B cell (primary cell): ENCODE data around the gene NFKBIB. TPM values are rescaled to one million over a fixed set of nuclear protein-coding genes. Genes with fewer than 3 reads are reported as not detected.

Experiments
- ATAC-seq: fragments of 200-7000 bp; cut with Tn5 transposase; one replicate; pipeline ENCODE4 v1.10.0; 2021; ENCODE audit warnings: low read depth, mild to moderate bottlenecking, moderate number of reproducible peaks, moderate library complexity
- CTCF ChIA-PET: fragments of 350-600 bp; sonication (Branson Sonifier 250); formaldehyde crosslinking; loops from one replicate; lab custom pipeline; 2021; ENCODE audit warnings: antibody characterized with exemption, inconsistent platforms; lab: Charles Lee
- POLR2A ChIA-PET: fragments of 350-600 bp; sonication (Branson Sonifier 250); formaldehyde crosslinking; loops from one replicate; lab custom pipeline; 2021; ENCODE audit warnings: antibody characterized with exemption; lab: Charles Lee
- DNase-seq: peaks from one replicate; pipeline ENCODE4 v3.0.0; 2013
- H2AFZ ChIP-seq: 2 replicates; pipeline ENCODE4 v1.6.1; 2012; ENCODE audit warnings: mild to moderate bottlenecking, low read depth, low read length; ENCODE audit not compliant: insufficient read depth, poor library complexity, severe bottlenecking
- H3K27ac ChIP-seq, 2 donors: 1 replicate in 1 of 2; 2 replicates in 1 of 2; pipeline ENCODE4 v1.5.1; 2012 to 2013; ENCODE audit warnings: low read length in 2 of 2, mild to moderate bottlenecking in 2 of 2, moderate library complexity in 1 of 2
- H3K27me3 ChIP-seq, 4 experiments: fragments of 200-600 bp in 1 of 4; sonication (generic) in 1 of 4; replicated peaks in 1 of 4; 1 replicate in 2 of 4; 2 replicates in 2 of 4; pipeline versions ENCODE4 v1.6.1 to v1.7.0; 2013 to 2016; ENCODE audit warnings: low read length in 3 of 4, mild to moderate bottlenecking in 2 of 4, mixed read lengths in 1 of 4, moderate library complexity in 1 of 4; ENCODE audit not compliant: insufficient read depth in 4 of 4, control insufficient read depth in 3 of 4; ENCODE audit errors: control extremely low read depth in 1 of 4
- H3K36me3 ChIP-seq, 2 experiments: replicated peaks in 1 of 2; 1 replicate in 1 of 2; 2 replicates in 1 of 2; pipeline versions ENCODE4 v1.6.1 to v1.7.1; 2013; ENCODE audit warnings: low read length in 1 of 2; ENCODE audit not compliant: insufficient read depth in 2 of 2, control insufficient read depth in 1 of 2; ENCODE audit errors: control extremely low read depth in 1 of 2, extremely low read depth in 1 of 2
- H3K4me1 ChIP-seq, 2 donors: fragments of 200-600 bp in 1 of 2; sonication (generic) in 1 of 2; 1 replicate in 1 of 2; 2 replicates in 1 of 2; pipeline versions ENCODE4 v1.5.1 to v1.6.1; 2013 to 2017; ENCODE audit warnings: low read length in 2 of 2; ENCODE audit not compliant: control insufficient read depth in 2 of 2, insufficient read depth in 2 of 2
- H3K4me2 ChIP-seq: replicated peaks from 2 replicates; pipeline ENCODE3; 2012; ENCODE audit warnings: mild to moderate bottlenecking, low read depth, low read length; ENCODE audit not compliant: poor library complexity, severe bottlenecking
- H3K4me3 ChIP-seq, 5 experiments: fragments of 200-600 bp in 1 of 5; sonication (generic) in 1 of 5; 1 replicate in 3 of 5; 2 replicates in 2 of 5; pipeline versions ENCODE4 v1.5.1 to v1.7.0; 2011 to 2016; ENCODE audit warnings: low read length in 4 of 5, mild to moderate bottlenecking in 4 of 5, low read depth in 2 of 5, control low read depth in 1 of 5, moderate library complexity in 1 of 5; ENCODE audit not compliant: insufficient read depth in 1 of 5; ENCODE audit errors: control extremely low read depth in 1 of 5, extremely low read depth in 1 of 5
- H3K79me2 ChIP-seq: fragments of 200-600 bp; sonication (generic); one replicate; pipeline ENCODE4 v1.6.0; 2016; ENCODE audit warnings: low read length; ENCODE audit not compliant: control insufficient read depth, insufficient read depth
- H3K9ac ChIP-seq: fragments of 200-600 bp; sonication (generic); 2 replicates; pipeline ENCODE4 v1.6.1; 2017; ENCODE audit warnings: mild to moderate bottlenecking, low read length, moderate library complexity
- H3K9me3 ChIP-seq, 3 donors: one replicate each; pipeline versions ENCODE4 v1.6.1 to v1.7.1; 2013; ENCODE audit warnings: low read length in 2 of 3; ENCODE audit not compliant: control insufficient read depth in 2 of 3, insufficient read depth in 1 of 3; ENCODE audit errors: control extremely low read depth in 1 of 3
- H4K20me1 ChIP-seq: 2 replicates; pipeline ENCODE4 v1.6.0; 2012; ENCODE audit warnings: mild to moderate bottlenecking, low read length; ENCODE audit not compliant: insufficient read depth, control insufficient read depth, poor library complexity, severe bottlenecking
- H3K27ac Mint-ChIP-seq: one replicate; pipeline ENCODE4 v1.8.0; 2021; ENCODE audit warnings: mixed read lengths
- H3K27me3 Mint-ChIP-seq: one replicate; pipeline ENCODE4 v1.8.0; 2021; ENCODE audit warnings: mixed read lengths
- H3K4me1 Mint-ChIP-seq: one replicate; pipeline ENCODE4 v1.8.0; 2021; ENCODE audit warnings: mixed read lengths
- H3K4me3 Mint-ChIP-seq: one replicate; pipeline ENCODE4 v1.8.0; 2021; ENCODE audit warnings: mixed read lengths
- H3K9me3 Mint-ChIP-seq: one replicate; pipeline ENCODE4 v1.8.0; 2022; ENCODE audit warnings: mixed read lengths; ENCODE audit not compliant: insufficient read depth
- EZH2 ChIP-seq: IDR thresholded peaks from 2 replicates; pipeline ENCODE4 v1.6.1; 2012; ENCODE audit warnings: borderline replicate concordance, low read depth, mild to moderate bottlenecking, moderate library complexity, low read length; ENCODE audit not compliant: insufficient read depth, poor library complexity, severe bottlenecking
- WGBS: methylation state at CpG from one replicate; pipeline ENCODE4 v1.1.5; 2013; ENCODE audit warnings: missing lambda C conversion rate; ENCODE audit not compliant: insufficient coverage; 5-methylcytosine and 5-hydroxymethylcytosine counted together
- intact Hi-C: fragments of 100-400 bp; cut with micrococcal nuclease; formaldehyde crosslinking; loops from one replicate; pipeline ENCODE4 v1.10.0; 2022
- polyA plus RNA-seq: library from polyadenylated mRNA; depleted of rRNA; stranded (reverse); fragments of >200 nt; gene quantifications from 2 replicates; pipeline ENCODE4 v1.2.3, GENCODE V29; 2012
- total RNA-seq, 2 donors: library from RNA; stranded (reverse); fragments of 120-200 nt in 1 of 2; gene quantifications; 1 replicate in 1 of 2; 2 replicates in 1 of 2; pipeline versions ENCODE4 v1.2.3 to v1.2.4, GENCODE V29; 2013 to 2022
- TF ChIP-seq, protein P1 (sequence below): fragments of 200-600 bp; IDR thresholded peaks from one replicate; pipeline ENCODE4 v1.8.0; 2022; ENCODE audit warnings: antibody characterized with exemption, mild to moderate bottlenecking

Gene NFKBIB
- total and polyA plus RNA-seq, 2 donors (not counting 1 experiment from before 2014, with no cell fraction given): 30.3 to 54.4 TPM

- H3K9me3 ChIP-seq: peaks cover 0 to 9% (median 0%) of the 10 kb centered on the region in 3 donors
- no peak overlapping the region for H3K27ac ChIP-seq
- H2AFZ ChIP-seq: no peak overlapping the region
- intact Hi-C loops: no loop called here
- peaks cover 10 to 12% of the 10 kb centered on the region in 2 donors for H3K4me1 ChIP-seq
- Mint-ChIP-seq H3K27me3 (peaks cover 28% of the 10 kb centered on the region), H3K9me3 (no peaks in the 10 kb centered on the region), H3K4me3 (no peak overlapping the region), H3K4me1 (peaks cover 12% of the 10 kb centered on the region), H3K27ac (no peak overlapping the region)
- H3K9ac ChIP-seq: no peak overlapping the region
- TF ChIP-seq, protein P1, sequence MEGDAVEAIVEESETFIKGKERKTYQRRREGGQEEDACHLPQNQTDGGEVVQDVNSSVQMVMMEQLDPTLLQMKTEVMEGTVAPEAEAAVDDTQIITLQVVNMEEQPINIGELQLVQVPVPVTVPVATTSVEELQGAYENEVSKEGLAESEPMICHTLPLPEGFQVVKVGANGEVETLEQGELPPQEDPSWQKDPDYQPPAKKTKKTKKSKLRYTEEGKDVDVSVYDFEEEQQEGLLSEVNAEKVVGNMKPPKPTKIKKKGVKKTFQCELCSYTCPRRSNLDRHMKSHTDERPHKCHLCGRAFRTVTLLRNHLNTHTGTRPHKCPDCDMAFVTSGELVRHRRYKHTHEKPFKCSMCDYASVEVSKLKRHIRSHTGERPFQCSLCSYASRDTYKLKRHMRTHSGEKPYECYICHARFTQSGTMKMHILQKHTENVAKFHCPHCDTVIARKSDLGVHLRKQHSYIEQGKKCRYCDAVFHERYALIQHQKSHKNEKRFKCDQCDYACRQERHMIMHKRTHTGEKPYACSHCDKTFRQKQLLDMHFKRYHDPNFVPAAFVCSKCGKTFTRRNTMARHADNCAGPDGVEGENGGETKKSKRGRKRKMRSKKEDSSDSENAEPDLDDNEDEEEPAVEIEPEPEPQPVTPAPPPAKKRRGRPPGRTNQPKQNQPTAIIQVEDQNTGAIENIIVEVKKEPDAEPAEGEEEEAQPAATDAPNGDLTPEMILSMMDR: no peak
- no peak for TF ChIP-seq EZH2
- ChIA-PET CTCF (interaction anchor here (0.9 kb wide), 1 partner anchor 20 kb away, joined by 3 read pairs; no protein-coding TSS in a partner anchor), POLR2A (no interaction called here)
- DNase-seq (no peak), ATAC-seq (no peak)
- 78% methylated on average over 4 of the region's 4 CpGs for whole genome bisulfite sequencing
- no peaks in the 10 kb centered on the region for H3K36me3 ChIP-seq
- H3K4me2 ChIP-seq: no peak overlapping the region
- no peak overlapping the region for H3K4me3 ChIP-seq
- no peaks in the 10 kb centered on the region for H4K20me1 ChIP-seq
- no peaks in the 10 kb centered on the region for H3K79me2 ChIP-seq
- H3K27me3 ChIP-seq: peaks cover 0 to 19% (median 2%) of the 10 kb centered on the region in 4 experiments
Observed at GRCh38 chr19:38953677-38954076, 53.9 kb downstream of the NFKBIB start.

GRCh38 chr19:38956264-38956663 is 56.5 kb downstream of the NFKBIB start:
- ChIA-PET CTCF (interaction anchor here (0.7 kb wide), 1 partner anchor 723 kb away, joined by 4 read pairs; no protein-coding TSS in a partner anchor), POLR2A (no interaction called here)
- Histone ChIP-seq H4K20me1 (no peaks in the 10 kb centered on the region), H3K27me3 (peaks cover 0 to 3% (median 0%) of the 10 kb centered on the region in 4 experiments), H3K36me3 (no peaks in the 10 kb centered on the region), H3K79me2 (no peaks in the 10 kb centered on the region), H3K4me3 (no peak overlapping the region), H3K9me3 (no peaks in the 10 kb centered on the region), H2AFZ (no peak overlapping the region), H3K27ac (no peak overlapping the region), H3K4me2 (no peak overlapping the region), H3K4me1 (no peaks in the 10 kb centered on the region), H3K9ac (no peak overlapping the region)
- H3K4me1 Mint-ChIP-seq: peaks cover 4% of the 10 kb centered on the region
- no peak overlapping the region for H3K4me3 Mint-ChIP-seq
- TF ChIP-seq EZH2: no peak
- TF ChIP-seq, protein P1: no peak
- intact Hi-C loops: no loop called here
- WGBS: 73% methylated on average over 1 of the region's 2 CpGs
- no peak for ATAC-seq
- no peak for DNase-seq
- no peak overlapping the region for H3K27ac Mint-ChIP-seq
- no peaks in the 10 kb centered on the region for H3K9me3 Mint-ChIP-seq
- H3K27me3 Mint-ChIP-seq: peaks cover 15% of the 10 kb centered on the region
